Stimulated activated CD4-positive, alpha-beta T cell treated with anti-CD3 and anti-CD28 coated beads, Interleukin-1b, Interleukin-23, amount 100 ng/mL, for 24 hours (primary cell): ENCODE measurements around the gene GNAS.
"Not testable (repeated sequence)": the region's sequence is repeated elsewhere in the genome, so short reads cannot be mapped to it uniquely, and the experiment has no call there.

Source experiments
- DNase-seq, 4 experiments: peaks; one replicate each; pipeline ENCODE4 v3.0.0-alpha.2; 2020; ENCODE audit warnings: low read depth in 4 of 4, low spot score in 1 of 4

GNAS gene

DNA sequence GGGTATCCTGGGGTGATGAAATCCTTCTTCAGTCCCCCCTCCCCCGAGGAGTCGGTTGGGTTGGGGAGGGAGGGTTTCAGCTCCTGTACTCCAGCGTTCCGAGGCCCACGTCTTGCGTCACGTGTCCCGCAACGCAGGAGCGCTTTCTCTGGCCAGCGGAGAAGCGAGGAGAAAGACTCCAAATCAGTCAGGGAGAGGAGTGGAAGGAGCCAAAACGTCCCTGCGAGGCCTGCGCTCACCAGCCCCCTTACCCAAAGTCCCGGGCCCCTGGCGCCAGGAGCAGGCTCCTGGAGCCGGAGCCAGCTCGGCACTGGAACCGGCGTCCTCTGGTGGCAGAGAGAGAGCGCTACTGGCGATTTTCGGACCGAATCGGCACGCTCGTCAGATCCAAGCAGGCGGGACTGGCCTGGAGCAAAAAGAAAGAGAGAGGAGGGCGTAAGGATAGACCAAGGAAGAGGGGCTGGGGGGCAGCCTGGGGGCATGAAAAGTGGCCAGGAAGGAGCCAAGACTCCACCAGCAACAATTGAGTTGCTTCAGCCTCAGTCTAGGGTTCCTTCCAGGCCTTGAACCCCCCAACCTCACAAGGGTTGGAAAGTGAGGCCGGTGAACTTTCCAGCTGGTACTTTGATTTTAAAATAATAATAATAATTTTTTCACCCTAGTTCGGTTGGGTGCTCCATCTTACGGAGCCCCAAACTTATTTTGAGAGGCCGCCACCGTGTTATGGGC, at the start of gene GNAS:
TSS of gene GNAS (plus strand) at position 174 of the 729 bp plus-strand sequence.
- peak in 2 of 4 experiments; percentile 40 to 45 for DNase-seq

DNA sequence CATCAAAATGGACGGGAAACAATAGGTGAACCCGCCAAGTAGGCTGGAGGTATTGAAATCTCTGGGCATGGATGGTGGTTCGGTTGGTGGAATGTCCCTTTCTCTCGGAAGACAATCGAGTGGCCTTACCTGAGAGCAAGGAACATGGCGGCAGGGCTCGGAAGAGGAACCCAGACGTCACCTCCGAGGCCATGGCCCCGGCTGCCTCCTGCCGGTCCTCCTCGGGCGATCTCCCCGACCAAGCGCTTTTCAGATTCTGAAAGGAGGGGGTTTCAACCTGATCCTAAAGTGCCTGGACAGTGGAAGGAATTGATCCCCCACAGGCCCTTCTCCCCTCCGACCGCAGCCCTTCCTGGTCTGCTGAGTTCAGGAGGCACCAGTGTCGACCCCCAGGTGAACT, 49.0 kb upstream of the GNAS start:
- DNase-seq = no peak

DNA sequence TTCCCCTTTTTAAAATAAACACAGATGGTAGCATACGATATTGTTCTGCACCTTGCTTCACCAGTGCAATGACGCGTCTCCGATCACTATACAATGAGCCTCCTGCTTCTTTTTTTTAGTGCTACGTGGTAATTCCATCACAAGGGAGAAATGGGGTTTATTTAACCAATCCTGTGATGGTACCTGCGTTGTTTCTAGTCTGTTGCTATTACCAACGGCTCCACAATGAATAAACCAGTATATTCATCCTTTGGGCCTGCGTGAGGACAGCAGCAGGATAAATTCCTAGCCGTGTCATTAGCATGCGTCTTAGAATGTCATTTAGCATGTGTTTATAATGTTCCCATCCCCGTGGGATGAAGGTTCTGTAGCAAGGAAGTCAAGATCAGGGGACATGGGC, 44.7 kb upstream of the GNAS start:
- no peak for DNase-seq

DNA sequence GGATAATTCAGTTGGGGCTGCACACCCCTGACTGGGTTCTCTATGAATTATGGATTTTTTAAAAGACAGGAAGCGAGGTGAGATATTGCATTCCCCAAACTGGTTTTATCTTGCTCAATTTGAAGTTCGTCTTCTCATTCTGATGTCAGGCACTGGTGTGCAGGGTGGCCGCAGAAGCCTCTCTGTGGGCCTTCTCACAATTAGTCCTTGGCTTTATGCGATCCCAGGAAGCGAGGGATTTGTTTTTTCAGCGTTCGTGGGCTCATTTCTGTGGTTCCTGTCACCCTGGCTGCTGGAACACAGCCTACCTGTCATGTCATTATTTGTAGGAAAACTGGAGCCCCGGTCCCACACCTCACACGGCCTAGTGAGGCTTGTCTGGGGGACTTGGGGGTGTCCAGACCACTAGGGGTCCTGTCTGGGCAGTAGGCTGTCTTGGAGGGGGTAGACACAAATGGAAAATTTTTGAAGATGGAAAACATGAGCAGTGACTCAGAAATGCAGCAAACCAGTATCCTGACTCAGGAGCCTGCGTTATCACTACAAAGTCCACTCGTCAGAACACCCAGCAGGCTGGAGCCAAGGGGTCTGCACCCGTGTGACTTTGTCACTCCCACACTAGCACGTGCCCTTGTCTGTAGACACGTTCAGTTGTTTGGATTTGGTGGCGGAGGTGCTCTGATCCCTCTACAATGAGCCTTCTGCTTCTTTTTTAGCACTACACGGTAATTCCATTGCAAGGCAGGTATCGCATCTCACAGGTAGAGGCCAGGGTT, 44.1 kb upstream of the GNAS start:
- DNase-seq = no peak

DNA sequence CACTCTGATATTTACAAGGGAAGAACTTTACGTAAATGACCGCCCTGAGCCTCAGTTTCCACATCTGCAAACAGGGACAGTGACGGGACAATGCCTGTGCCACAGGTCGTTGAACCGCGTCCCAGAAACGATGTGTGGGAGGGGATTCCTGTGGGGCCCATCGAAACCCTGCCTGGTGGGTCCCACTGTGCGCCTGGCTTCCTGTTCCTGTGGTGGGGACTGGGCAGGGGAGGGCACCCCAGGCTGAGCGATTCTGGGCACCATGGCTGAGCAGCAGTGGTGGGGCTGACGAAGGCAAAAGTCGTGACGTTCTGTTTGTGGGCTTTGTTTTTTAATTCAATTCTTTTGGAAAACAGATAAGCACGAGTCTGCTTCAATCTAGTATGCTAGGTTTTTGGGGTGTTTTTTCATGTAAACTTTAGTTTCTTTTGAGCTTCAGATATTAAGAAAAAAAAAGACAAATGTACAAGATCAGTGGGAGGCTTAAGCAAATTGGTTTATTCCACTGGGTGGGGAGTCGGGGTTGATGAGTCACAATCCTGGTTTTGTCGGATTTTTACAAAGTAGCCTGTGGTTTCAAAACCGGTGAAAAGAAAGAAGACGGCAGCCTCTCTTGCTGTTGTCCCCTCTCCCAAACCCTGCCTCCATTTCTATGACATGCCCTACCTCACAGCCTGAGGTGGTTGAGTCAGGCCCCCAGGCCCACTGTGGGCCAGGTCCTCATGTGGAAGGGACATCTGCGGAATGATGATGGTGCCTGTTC, 42.2 kb upstream of the GNAS start:
- DNase-seq = no peak

DNA sequence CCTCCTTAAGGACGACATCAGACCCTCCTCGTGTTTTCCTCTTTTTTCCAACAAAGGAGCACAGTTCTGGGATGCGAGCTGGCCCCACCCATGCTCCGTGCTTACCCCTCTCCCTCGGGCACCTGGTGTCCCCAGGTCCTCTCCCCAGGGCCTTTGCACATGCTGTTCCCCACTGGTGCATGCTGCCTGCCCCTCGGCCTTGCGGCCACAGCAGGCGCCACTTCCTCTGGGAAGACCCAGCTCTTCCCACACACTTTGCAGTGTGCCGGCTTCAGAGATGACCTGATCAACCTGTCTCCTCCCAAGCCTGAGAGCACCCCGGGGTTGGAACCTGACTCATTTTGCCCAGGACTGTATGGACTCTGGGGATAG, 41.7 kb upstream of the GNAS start:
- DNase-seq = no peak

DNA sequence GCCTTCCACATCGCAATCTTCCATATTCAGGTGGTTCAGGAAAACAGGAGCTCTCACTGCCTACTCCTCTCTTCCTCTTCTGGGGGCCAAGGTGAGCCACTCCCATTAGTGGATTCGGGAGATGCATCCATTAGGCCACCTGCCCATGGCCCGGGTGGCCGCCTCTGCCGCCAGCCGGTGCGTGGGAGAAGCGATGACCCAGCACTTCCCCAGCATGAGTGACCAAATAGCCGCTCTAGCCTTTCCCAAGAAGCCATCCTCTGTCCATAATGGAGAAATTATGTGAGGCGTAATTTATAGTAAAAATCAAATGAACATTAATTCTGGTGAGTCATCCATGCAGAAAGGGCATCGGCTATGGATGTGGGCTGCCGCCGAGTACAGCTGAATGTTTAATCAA, 41.2 kb upstream of the GNAS start:
- no peak for DNase-seq

DNA sequence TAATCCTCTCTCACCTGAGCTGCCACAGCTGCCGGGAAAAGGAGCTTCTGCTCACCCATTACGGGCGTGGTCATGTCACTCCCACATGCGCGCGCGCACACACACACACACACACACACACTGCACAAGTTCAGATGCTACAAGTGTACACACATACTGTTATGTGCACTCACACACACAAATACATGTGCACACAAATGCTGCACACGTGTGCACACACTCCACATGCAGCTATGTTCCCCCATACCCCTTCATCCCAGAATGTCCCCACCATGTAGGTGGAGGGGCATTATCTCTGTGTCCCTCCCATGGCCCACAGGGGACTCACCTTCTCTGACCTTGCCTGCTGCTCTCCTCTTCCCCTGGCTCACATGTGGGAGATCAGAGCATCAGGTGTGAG, 39.1 kb upstream of the GNAS start:
- no peak for DNase-seq

DNA sequence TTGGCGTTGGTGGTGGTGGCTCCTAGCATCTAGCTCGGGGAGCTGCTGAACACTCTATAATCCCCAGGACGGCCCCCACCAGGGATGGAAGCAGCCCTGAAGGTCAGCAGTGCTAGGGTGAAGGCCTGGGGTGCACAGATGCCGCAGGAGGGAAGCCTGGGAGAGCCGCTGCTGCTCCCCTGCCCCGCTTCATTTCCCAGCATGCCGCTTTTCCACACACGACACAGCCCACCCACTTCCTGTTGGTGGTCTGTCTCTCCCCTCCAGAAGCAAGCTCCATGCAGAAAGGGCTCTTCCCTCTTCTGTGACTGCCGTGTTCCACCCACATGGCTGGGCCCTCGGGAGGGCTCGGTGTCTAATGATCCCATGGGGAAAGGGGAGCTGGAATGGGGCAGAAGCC, 37.1 kb upstream of the GNAS start:
- no peak for DNase-seq

DNA sequence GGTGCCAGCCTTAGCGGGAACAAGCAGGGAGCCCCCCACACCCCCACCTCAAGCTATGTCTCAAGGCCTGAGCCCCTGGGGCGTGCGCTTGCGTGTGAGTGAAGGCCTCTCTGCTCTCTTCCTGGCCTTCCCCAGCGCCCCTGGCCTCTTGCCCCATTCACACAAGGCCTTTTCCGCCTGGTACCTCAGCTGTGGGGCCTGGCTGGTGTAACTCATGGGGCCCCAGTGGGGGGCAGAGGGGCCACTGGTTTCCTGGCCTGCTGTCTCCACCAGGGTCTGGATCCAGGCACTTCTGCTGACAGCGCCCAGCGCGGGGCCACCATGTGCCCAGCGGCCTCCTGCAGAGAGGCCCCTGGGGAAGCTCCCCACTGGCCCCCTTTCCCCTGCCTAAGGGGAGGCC, 36.5 kb upstream of the GNAS start:
- DNase-seq = no peak

DNA sequence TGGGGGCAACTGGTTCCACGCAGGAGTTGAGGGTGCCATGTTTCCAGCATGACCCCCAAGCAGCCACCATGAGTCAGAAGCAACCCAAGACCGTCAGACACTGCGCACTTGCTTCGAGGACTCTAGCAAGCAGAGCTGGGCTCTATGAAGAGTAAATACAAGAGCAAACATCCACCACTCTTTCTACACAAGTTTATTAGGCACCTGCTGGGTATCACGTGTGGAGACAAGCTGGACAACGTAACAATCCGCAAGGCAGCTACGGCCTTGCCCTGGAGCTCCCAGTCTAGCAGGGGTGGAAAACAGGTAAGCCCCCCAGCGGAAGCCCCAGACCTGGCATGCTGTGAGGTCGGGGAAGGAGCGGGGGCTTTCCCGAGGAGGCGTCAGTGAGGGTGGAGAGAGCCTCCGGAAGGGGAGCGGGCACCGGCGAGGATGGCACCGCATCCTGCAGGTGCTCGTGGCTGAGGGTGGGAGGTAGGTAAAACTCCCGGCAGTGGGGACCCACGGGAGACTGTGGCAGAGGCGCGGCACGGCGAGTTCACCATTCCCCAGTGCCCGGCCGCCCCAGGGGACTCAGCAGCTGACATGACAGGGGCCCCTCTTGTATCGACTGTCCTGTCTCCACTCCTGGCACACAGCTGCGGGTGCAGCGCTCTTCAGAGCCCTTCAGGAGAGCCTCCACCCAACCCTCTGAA, 35.4 kb upstream of the GNAS start:
- DNase-seq = no peak

DNA sequence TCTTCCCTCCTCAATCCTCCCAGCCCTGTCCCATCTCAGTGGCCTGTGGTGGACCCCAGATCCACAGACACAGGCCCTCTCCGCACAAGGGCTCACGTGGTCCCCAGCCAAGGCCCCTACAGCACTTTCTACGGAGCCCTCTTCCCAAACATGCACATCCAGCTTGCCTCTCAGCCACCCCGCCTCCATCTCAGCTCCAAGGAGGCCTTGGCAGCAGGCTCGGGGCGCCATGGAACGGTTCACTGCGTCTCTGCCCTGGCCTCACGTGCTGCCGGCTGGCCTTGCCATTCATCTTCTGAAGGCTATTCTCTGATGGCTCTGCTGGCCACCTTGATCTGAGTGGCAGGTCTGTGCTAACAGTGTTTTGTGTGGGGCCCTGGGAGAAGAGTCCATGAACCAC, 34.8 kb upstream of the GNAS start:
- no peak for DNase-seq

DNA sequence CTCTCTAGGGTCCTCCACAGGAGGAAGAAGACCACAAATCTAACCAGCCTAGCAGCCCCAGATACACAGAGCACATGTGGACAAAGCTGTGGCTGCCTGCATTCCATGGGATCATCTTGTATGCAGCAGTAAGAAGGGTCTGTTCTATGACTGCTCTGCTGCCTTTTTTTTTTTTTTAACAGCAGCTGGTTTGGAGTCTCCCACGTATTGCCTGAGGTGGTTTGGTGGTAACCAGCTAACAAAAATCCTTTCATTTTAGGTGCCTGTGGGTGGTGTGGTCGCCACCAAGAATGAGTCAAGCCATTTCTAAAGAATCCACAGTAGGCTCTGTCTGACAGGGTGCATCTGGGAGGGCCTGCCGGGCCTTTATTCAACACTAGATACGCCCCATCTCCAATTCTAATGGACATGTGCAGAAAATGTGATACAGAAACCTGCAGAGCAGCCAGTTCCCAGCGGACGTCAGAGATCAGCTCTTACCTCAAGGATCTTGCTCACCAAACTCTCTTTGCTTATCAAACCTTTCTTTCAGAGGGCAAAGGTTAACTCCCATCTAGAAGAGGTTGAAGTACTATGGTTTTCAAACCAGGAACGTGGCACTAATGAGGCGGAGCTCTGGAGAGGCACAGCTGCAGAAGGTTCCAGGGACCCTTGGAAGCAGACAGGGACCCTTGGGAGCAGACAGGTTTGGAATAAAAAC, 33.8 kb upstream of the GNAS start:
- DNase-seq = peak in 3 of 4 experiments; percentile 7 to 54 (median 30)

DNA sequence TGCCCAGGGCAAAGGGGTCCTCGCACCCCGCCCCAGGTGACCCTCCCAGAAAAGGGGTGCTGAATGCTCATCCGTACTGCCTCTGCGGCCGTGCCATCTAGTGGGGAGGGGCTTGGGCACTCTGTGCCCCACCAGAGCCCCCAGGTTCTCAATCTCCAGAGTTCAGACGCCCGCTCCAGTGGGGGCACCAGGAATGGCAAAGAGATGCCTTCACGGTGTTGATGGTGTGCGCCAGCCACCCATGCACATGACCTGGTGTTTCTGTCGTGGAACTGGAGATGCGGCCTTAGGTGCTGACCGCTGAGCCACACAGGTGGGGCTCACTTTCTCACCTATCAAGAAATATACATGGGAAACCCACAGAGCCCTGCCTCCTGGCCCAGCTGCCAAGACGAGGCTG, 32.6 kb upstream of the GNAS start:
- DNase-seq = no peak

DNA sequence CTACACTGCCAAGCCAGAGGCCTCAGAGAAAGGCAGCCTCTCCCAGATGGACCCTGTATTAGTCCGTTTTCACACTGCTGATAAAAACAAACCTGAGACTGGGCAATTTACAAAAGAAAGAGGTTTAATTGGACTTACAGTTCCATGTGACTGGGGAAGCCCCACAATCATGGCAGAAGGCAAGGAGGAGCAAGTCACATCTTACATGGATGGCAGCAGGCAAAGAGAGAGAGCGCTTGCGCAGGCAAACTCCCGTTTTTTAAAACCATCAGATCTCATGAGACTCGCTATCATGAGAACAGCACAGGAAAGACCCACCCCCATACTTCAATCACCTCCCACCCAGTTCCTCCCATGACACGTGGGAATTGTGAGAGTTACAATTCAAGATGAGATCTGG, 32.0 kb upstream of the GNAS start:
- DNase-seq = not testable (repeated sequence)

DNA sequence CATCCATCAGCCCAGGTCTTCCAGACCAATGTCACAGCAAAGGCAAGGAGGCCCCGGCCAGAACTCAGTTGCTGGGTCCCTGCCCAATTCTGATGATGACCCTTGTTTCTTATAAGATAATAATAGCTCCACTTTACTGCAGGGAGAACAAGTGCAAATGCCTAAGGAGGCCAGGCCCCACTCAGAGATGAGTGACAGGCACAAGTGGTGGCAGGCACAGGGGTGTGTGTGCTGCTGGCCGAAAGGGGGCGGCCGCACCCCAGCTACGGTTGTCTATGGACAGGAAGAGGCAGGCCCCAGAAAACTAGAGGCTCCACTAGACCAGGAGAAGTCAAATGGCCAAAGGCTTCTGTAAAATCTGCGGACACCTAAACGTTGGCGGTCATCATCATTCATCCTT, 30.4 kb upstream of the GNAS start:
- DNase-seq = no peak

DNA sequence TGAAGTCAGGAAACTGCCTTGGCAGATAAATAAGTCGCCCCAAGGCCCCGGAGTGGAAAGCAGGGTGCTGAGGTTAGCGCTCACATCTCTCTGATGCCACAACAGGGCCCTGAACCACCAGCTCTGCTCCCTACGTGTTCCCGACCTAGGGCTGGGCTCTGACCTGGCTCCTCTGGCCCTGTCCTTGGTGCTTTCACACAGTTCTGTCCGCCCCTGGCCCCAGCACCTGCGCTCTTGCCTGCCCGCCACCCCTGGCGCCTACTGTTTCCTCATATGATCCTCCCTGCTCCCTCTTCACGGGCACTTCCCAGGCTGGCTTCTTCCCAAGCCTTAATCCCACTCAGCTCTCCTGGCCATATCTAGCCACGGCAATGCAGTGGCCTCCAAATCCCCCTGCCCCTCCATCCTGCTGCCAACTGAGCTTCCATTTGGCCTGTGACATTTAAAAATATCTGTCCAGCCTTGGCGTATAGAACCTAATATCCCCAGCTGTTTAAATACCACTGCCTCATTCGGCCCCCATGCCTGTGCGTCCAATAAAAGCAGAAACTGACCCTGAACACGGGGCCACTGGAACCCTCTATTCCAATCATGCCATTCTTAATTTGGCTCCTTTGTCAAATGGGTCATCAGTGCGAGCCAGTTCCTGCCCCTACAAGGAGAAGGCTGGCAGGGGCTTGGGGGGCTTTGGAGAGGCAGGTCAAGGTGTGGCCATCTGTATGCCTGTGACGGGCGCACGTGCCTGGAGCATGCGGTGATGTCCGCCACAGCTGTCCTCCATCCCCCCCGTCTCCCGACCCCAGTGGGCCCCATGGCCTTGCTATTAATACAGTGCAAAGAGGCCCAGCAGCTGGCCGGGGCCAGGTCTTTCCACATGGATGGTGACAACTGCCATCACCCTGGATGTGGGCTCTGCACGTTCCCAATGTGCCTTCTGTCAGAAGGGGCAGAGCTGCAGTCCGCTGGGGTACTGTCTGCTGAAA, 29.5 kb upstream of the GNAS start:
- DNase-seq = no peak

DNA sequence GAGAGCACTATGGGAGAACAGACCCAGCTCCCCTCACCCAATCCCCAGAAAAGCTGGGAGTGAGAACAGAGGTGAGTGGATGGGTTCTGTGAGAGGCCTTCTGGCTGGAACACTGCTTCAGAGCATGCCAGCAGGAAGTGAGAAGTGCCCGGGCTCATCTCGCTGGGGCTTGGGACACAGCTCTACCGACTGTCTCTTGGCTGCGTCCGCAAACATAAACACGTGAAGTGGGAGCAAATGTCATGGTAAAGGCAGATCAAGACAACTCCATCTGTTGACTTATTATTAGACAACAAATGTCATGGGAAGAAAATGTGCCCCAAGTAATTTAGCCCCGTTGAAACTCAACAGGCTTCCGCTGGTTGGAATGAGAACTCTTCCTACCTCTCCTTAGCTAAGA, 27.7 kb upstream of the GNAS start:
- DNase-seq = no peak

DNA sequence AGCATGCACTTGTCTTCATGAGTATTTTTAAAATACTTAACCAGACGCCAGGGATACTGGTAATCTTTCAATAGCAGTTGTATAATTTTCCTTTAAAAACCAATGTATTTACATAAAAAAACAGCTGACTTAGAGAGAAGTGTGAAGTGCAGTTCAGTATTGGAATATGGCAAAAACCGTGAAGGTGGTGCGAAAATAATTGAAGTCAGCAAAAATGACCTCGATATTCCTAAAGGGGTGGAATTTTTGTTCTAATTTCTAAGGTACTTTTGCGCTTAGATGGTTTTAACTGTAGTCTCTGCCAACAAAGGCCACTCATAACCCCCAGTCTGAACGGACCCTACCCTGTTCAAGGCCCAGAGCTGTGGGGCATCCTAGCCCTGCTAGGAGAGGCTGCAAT, 27.1 kb upstream of the GNAS start:
- no peak for DNase-seq

DNA sequence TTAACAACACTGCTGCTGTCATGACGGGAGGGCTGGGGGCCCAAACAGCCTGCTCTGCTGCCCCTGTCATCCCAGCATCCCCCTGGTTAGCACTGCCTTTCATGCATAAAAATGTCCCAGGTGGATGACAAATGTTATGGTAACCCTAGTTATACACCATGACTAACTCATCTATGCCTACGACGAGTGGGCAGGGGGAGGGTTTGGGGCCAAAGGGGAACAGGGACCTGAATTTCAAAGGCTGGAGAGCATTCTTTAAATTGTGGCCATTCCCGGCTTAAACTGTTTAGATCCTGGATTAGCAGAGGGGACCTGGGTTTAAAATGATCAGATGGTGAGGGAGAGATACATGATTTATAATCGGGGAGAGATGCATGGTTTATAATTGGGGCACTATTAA, 26.2 kb upstream of the GNAS start:
- DNase-seq = no peak
